ENCODE measurements around the gene LRRC39.

Gene LRRC39

DNA sequence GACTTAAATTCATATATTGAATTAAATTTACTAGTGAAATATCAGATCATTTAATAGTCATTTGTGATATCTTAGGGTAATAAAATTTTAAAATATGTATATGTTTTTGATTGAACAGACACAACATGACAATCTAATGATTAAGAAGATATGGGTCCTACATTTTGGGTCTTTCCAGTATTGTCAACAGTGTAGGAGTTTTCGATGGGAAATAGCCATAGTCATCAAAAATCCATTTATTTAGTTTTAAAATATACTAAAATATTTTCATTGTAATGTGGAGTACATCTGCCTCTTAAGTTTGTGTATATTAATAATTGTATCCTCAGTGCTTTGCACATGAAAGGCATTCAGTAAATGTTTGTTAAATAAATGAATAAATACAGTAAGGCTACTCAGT, 31.1 kb downstream of the LRRC39 start:
- no peak for DNase-seq

DNA sequence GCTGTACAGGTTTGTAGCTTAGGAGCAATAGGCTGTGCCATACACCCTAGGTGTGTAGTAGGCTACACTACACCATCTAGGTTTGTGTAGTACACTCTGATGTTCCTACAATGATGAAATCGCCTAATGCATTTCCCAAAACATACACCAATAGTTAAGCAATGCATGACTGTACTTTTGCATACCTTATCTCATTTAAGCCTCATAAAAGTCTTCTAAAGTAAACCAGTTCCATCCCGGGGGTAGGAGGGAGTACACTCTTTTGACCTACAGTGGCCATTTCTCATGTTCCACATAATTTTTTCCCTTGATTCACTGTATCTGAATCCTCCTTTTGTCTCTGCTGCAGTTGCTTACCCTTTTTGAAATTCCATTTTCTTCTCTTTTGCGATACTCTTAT, 32.9 kb downstream of the LRRC39 start:
- DNase-seq: no peak

DNA sequence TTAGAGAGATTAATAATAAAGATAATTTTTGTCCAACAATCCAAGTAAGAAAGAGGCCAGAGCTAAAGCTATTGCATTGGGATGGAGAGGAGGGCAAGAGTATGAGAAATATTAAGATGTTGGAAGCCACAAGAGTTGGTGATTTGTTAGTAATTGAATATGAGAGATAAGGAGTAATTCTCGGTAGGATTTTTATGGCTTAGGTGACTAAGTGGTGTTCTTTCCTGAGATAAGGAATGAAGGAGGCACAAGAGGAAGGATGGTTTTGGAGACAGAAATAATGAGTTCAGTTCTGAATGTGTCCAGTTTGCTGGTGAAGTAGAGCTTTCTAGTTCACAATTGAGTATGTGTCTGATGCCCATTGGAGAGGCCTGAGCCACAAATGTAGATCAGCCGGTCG, 35.7 kb downstream of the LRRC39 start:
- no peak for DNase-seq

- no peak for DNase-seq
Measured at GRCh38 chr1:100141192-100141591, 36.9 kb downstream of the LRRC39 start.

DNA sequence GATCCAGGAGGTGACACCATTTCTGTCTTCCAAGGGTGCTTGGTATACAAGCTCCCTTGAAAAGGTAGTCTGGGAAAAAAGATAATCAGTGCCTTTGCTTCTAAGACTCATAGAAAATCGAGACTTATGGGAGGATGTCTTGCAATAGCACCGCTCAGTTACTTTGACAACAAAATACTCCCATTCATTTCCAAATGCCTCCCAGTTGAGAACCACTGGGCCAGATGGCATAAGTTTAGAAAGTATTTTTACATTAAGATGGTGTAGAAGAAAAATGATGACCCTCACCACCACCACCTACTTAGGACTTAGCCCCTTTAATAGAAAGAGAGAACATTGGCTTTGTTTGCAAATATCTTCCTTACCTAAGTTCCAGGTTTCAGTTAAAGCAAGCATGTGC, 40.5 kb downstream of the LRRC39 start:
- no peak for DNase-seq

DNA sequence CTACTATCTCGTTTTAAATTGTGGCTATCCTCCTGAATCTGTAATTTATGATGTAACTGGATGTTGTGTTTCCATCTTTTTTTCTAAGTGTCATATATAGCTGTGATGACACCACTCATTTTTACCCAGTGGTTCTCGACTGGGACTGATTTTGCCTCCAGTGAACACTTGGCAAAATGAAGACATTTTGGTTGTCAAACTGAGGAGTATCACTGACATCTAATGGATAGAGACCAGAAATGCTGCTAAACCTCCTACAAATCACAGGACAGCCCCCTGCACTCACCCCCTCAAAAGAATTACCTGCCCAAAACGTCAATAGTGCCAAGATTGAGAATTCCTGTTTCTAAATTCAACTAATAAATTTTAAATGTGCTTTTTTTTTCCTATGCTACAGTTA, 43.2 kb downstream of the LRRC39 start:
- DNase-seq: no peak

GRCh38 chr1:100132566-100133477, 45.2 kb downstream of the LRRC39 start, which contains the start of the genes SASS6 and TRMT13:
Gene SASS6 (minus strand): TSS chr1:100132930. CDS start chr1:100132814, 116 bp downstream.
Gene TRMT13 (plus strand): TSS chr1:100133163. CDS start chr1:100133169, 6 bp downstream.
- DNase-seq: peak; percentile 91

GRCh38 chr1:100131623-100132022, 46.4 kb downstream of the LRRC39 start:
- no peak for DNase-seq

GRCh38 chr1:100130552-100131077, 47.4 kb downstream of the LRRC39 start:
- no peak for DNase-seq

- DNase-seq: no peak
Measured at GRCh38 chr1:100127226-100127625, 50.8 kb downstream of the LRRC39 start.

DNA sequence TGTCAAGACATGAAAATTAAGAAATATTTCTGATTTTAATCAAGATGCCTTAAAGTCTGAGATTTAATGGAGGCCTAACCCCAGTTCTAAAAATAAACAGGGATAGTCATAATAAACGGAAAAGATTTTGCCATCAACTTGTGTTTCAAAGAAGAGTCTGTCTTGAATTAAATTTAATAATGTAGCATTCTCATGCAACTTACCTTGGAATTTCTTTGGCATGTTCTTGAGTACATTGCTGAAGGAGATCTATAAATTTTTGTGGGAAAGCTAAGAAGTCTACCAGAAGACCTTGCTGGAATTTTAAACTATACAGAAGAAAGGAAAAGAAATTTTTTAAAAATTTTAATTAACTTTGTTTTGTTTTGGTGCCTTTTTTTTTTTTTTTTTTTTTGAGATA, 55.9 kb downstream of the LRRC39 start:
- no peak for DNase-seq

GRCh38 chr1:100115524-100115923, 62.5 kb downstream of the LRRC39 start:
- no peak for DNase-seq

- DNase-seq: no peak
Measured at GRCh38 chr1:100109554-100110066, 68.4 kb downstream of the LRRC39 start.

- DNase-seq: no peak
Measured at GRCh38 chr1:100107696-100108095, 70.4 kb downstream of the LRRC39 start.

- DNase-seq: no peak
Measured at GRCh38 chr1:100101564-100101963, 76.5 kb downstream of the LRRC39 start.

DNA sequence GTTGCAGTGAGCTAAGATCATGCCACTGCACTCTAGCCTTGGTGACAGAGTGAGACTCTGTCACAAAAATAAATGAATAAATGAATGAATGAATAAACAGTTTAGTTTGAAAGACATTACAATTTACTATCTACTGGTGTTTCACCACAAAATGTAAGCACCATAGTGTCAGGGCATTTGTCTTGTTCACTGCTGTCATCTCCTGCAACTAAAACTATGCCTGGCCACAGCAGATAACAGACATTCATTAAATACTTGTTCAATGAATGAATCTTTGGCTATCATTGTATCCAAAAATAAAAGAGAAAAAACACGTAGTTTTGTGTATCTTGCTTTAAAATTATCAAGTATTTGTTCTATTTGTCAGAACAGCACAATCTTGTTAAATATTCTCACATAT, 77.9 kb downstream of the LRRC39 start:
- DNase-seq: no peak
